Esophagus squamous epithelium (tissue), 5 donors: Measurements from ENCODE around the gene TMEM213. TPM values are rescaled to one million over a fixed set of nuclear protein-coding genes. Genes with fewer than 3 reads are reported as not detected.
A peak's percentile ranks its signal among the peaks of the same experiment; 100 is the strongest.

Experiments
- DNase-seq: peaks from one replicate; lab custom pipeline; 2025; lab: John Stamatoyannopoulos, UW
- H3K27ac ChIP-seq, 4 donors: fragments of 200-600 bp; sonication (generic); one replicate each; pipeline ENCODE4 v1.5.1; 2016 to 2019; ENCODE audit warnings: mild to moderate bottlenecking in 1 of 4
- H3K27me3 ChIP-seq, 4 donors: fragments of 200-600 bp; sonication (generic); 1 replicate in 3 of 4; 2 replicates in 1 of 4; pipeline versions ENCODE4 v1.5.1 to v1.6.0; 2017 to 2021; ENCODE audit warnings: antibody characterized with exemption in 1 of 4
- H3K36me3 ChIP-seq, 3 donors: fragments of 200-600 bp; sonication (generic); one replicate each; pipeline ENCODE4 v1.5.1; 2016 to 2019
- H3K4me1 ChIP-seq, 3 donors: fragments of 200-600 bp; sonication (generic); one replicate each; pipeline ENCODE4 v1.5.1; 2017 to 2019
- H3K4me3 ChIP-seq, 4 donors: fragments of 200-600 bp; sonication (generic); 1 replicate in 3 of 4; 2 replicates in 1 of 4; pipeline ENCODE4 v1.5.1; 2016 to 2019; ENCODE audit warnings: mild to moderate bottlenecking in 2 of 4, moderate library complexity in 1 of 4
- H3K9me3 ChIP-seq, 3 donors: fragments of 200-600 bp; sonication (generic); one replicate each; pipeline ENCODE4 v1.5.1; 2016 to 2019
- CTCF ChIP-seq, 6 experiments: fragments of 450-650 bp in 4 of 6; fragments of 200-600 bp in 2 of 6; sonication (generic) in 2 of 6; IDR thresholded peaks; one replicate each; pipeline ENCODE4 v1.5.1; 2016 to 2019; ENCODE audit warnings: antibody characterized with exemption in 6 of 6, mild to moderate bottlenecking in 4 of 6, moderate library complexity in 4 of 6
- POLR2A ChIP-seq, 4 donors: fragments of 450-650 bp; IDR thresholded peaks; one replicate each; pipeline ENCODE4 v1.6.1; 2017; ENCODE audit warnings: antibody characterized with exemption in 4 of 4, mild to moderate bottlenecking in 4 of 4, moderate library complexity in 3 of 4
- WGBS, 2 donors: methylation state at CpG; one replicate each; pipeline ENCODE4 v1.1.5; 2018; 5-methylcytosine and 5-hydroxymethylcytosine counted together
- intact Hi-C: fragments of 100-400 bp; cut with DNase I; formaldehyde crosslinking; loops from one replicate; pipeline ENCODE4 v1.15.0; 2022
- total RNA-seq, 4 donors: library from RNA; depleted of rRNA; stranded (reverse); fragments of >200 nt; gene quantifications; one replicate each; pipeline ENCODE4 v1.1.0, GENCODE V29; 2016
- donor health status: DM: yes; HTN: yes; CAD: no.

The TMEM213 gene
- total RNA-seq, 4 donors from 2014 or later, result 1.3 TPM; not detected in 3

- no peak for DNase-seq
Measured at GRCh38 chr7:138752518-138753149, 45.2 kb upstream of the TMEM213 start.

GRCh38 chr7:138753150-138753518 lies 44.7 kb upstream of the TMEM213 start:
- H3K27me3 ChIP-seq, result peaks cover 0 to 4% (median 0%) of the 10 kb centered on the region in 4 donors
- H3K4me3 ChIP-seq, result no peak overlapping the region
- WGBS, 2 donors, result 77 to 79% methylated on average over 8 of the region's 8 CpGs
- peaks cover 0 to 15% (median 0%) of the 10 kb centered on the region in 3 donors for H3K4me1 ChIP-seq
- no peak for DNase-seq
- H3K9me3 ChIP-seq, result no peaks in the 10 kb centered on the region
- H3K27ac ChIP-seq, result peak overlapping the region in 1 of 4 donors; percentile 30
- no peak for TF ChIP-seq CTCF (IDR thresholded peaks at IDR 0.05)
- no peak for TF ChIP-seq POLR2A (IDR thresholded peaks at IDR 0.05)
- intact Hi-C loops, result no loop called here
- H3K36me3 ChIP-seq, result no peaks in the 10 kb centered on the region

More at GRCh38 chr7:138752518-138753149, 45.2 kb upstream of the TMEM213 start:
- Histone ChIP-seq H3K4me1 (peaks cover 0 to 15% (median 0%) of the 10 kb centered on the region in 3 donors), H3K27me3 (peaks cover 0 to 4% (median 0%) of the 10 kb centered on the region in 4 donors), H3K27ac (peak overlapping the region in 1 of 4 donors; percentile 30), H3K9me3 (no peaks in the 10 kb centered on the region), H3K4me3 (no peak overlapping the region), H3K36me3 (no peaks in the 10 kb centered on the region)
- 50 to 59% methylated on average over 3 to 4 of the region's 12 CpGs for WGBS, 2 donors
- TF ChIP-seq POLR2A (IDR thresholded peaks at IDR 0.05), result peak in 1 of 4 donors; percentile 20
- no peak for TF ChIP-seq CTCF (IDR thresholded peaks at IDR 0.05)
- intact Hi-C loops, result no loop called here

- H3K9me3 ChIP-seq, result no peaks in the 10 kb centered on the region
- DNase-seq, result no peak
- WGBS, 2 donors, result 81 to 82% methylated on average over 5 of the region's 5 CpGs
- H3K4me1 ChIP-seq, result peaks cover 0 to 15% (median 0%) of the 10 kb centered on the region in 3 donors
- TF ChIP-seq POLR2A (IDR thresholded peaks at IDR 0.05) (no peak), CTCF (IDR thresholded peaks at IDR 0.05) (no peak)
- H3K27ac ChIP-seq, result no peak overlapping the region
- peaks cover 0 to 4% (median 0%) of the 10 kb centered on the region in 4 donors for H3K27me3 ChIP-seq
- no peaks in the 10 kb centered on the region for H3K36me3 ChIP-seq
- intact Hi-C loops, result no loop called here
- H3K4me3 ChIP-seq, result no peak overlapping the region
Measured at GRCh38 chr7:138753610-138754009, 44.2 kb upstream of the TMEM213 start.

GRCh38 chr7:138755331-138755747 lies 42.5 kb upstream of the TMEM213 start:
- 74 to 89% methylated on average over 7 to 10 of the region's 10 CpGs for WGBS, 2 donors
- no peak for DNase-seq
- peaks cover 0 to 15% (median 0%) of the 10 kb centered on the region in 3 donors for H3K4me1 ChIP-seq
- no peaks in the 10 kb centered on the region for H3K36me3 ChIP-seq
- H3K4me3 ChIP-seq, result no peak overlapping the region
- no peaks in the 10 kb centered on the region for H3K9me3 ChIP-seq
- TF ChIP-seq POLR2A (IDR thresholded peaks at IDR 0.05) (no peak), CTCF (IDR thresholded peaks at IDR 0.05) (no peak)
- intact Hi-C loops, result no loop called here
- peak overlapping the region in 1 of 4 donors; percentile 44 for H3K27ac ChIP-seq
- H3K27me3 ChIP-seq, result peaks cover 0 to 3% (median 0%) of the 10 kb centered on the region in 4 donors

- H3K36me3 ChIP-seq, result no peaks in the 10 kb centered on the region
- DNase-seq, result no peak
- peak overlapping the region in 1 of 4 donors; percentile 27 for H3K27ac ChIP-seq
- H3K9me3 ChIP-seq, result no peaks in the 10 kb centered on the region
- H3K4me3 ChIP-seq, result no peak overlapping the region
- H3K4me1 ChIP-seq, result peaks cover 0 to 15% (median 0%) of the 10 kb centered on the region in 3 donors
- no peaks in the 10 kb centered on the region for H3K27me3 ChIP-seq
- 53 to 63% methylated on average over 4 of the region's 4 CpGs for WGBS, 2 donors
- no peak for TF ChIP-seq CTCF (IDR thresholded peaks at IDR 0.05)
- no peak for TF ChIP-seq POLR2A (IDR thresholded peaks at IDR 0.05)
- intact Hi-C loops, result no loop called here
Measured at GRCh38 chr7:138755842-138756590, 41.8 kb upstream of the TMEM213 start.
